HG03159 (cell line): ENCODE results near the gene GALNT1.

ENCODE experiments used
- ATAC-seq: cut with Tn5 transposase; IDR thresholded peaks from one replicate; pipeline ENCODE4 v1.9.1; 2021; ENCODE audit warnings: mild to moderate bottlenecking, moderate library complexity; ENCODE audit not compliant: unreplicated experiment

GALNT1 gene

DNA sequence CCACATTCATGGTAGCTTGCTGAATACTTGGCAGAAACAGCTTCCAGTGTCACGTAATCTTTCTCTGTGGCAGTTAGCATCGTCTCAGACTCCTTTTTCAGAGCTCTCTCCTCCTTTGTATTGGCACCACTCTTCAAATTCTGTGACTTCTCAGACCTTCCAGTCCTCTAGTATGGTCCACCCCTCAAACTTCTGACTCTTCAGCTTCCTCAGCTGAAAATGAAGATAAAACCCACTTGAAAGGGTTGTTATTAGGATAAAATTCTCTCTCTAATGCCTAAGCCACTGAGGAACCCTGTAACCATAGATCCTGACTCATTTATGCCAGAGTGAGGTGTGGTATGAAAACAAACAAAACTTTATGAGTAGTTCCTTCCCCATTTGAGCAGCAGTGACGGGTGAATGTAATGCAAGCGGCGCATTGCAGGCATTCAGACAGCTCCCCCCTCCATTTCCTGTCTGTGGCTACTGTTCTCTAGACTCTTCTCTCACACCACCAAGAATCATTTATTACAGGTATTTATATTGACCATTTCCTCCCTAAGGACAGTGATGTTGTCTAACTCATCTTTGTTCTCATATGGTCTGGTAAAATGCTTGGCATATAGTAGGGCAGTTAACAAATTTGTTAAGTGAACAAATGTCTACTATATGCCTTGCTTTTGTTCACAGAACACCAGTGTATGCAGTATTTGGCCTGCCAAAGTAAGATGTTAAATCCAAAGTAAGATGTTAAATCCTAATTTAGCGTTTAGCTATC lies 35.3 kb downstream of the GALNT1 start:
- ATAC-seq = peak; percentile 99

DNA sequence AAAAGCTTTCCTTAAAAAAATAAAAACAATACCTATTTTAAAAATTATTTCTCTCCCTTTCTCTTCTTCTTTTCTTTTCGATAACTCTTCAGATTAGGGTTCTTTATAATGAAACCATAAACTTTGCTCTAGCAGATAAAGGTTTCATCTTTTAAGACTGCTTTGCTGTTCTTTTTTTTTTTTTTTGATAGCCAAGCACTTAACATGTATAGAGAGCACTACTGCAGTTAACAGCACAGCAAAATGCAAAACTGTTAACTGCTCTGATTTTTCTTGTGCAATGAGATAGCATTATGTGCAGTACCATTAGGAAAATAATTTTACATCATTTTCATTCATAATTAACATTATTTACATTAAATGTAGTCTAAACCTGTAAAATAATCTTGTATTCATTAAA lies 36.3 kb downstream of the GALNT1 start:
- no peak for ATAC-seq

DNA sequence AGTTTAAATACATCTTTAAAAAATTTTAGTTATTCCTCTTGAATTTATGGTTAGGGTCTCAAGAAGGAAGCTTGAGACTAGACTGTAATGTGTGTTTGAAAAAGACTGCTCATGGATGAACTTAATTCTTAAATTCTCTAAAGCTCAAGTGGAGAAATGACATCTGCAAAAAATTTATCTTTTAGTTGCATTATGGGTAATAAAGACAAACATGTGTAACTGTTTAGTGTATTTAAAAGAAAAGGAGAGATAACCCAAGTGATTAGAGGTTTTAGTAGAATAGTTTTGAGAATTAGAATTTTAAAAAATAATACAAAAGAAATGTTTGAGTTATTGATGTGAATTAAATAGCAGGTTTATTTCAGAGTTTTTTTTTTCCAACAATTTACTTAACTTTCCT lies 36.7 kb downstream of the GALNT1 start:
- no peak for ATAC-seq

DNA sequence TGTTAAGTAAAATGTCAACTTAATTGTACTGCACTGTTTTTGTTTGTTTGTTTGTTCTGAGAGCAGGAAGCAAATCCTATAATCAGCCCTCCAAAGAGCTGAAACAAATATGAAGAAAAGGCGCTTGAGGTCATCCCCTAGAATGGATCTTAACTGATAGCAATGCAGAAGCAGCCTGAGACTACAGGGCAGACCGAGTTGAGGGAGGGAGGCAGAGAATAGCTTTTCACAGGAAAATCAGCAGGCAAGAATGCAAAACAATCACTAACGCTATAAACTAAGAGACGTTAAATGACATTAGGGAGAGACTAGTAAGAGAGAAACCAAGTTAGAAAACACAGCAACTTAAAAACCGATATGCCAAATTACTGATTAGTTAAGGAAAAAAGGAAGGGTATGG lies 37.2 kb downstream of the GALNT1 start:
- no peak for ATAC-seq

DNA sequence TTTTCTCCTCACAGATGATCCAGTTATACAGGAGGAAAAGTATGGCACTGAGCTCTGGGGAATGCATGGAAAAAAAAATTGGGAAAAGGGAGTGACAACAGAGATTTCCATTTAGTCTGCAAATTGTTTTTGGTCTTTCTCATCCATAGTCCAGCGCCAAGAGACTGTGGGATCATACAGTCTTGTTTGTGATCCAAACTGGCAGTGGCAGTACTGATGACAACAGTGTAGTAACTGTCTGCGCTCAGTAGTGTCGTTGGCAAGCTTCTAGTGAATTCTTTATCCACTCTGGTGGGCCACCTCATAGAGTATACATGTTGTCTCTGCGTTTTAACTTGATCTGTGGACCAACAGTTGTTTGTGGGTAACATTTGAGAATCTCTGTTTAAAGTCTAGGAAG lies 37.9 kb downstream of the GALNT1 start:
- ATAC-seq = no peak

DNA sequence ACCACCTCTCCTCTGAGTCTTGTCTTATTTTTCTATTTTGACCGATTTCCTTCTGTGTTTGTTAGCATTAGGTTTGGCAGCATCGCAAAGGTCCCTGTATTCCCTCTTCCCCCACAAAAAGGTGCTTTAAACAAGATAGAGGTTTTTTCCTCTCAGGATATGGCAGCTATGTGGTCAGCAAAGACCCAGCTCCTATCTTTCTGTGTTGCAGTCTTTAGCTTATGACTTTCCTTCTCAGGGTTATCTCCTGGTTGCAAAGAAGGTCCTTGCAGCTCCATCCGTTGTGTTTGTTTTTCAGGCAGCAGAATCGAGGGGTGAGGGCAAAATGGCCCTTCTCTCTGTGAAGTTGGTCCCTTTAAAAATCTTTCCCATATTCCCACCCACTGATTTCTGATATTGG lies 38.4 kb downstream of the GALNT1 start:
- ATAC-seq = no peak

DNA sequence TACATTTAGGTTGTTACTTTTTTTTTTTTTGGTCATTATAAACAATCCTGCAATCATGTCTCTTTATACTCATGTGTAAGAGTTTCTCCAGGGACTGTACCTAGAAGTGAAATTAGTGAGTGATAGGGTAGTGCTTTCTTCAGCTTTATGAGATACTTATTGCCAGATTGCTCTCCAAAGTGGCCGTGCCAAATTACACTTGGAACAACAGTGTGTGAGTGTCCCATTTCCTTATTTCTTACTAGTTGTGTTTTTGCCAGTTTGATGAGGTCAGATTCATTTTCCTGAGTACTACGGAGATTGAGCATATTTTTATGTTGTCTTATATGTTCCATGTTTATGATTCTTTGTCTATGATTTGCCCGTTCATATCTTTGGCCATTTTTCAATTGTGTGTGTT lies 39.2 kb downstream of the GALNT1 start:
- no peak for ATAC-seq

DNA sequence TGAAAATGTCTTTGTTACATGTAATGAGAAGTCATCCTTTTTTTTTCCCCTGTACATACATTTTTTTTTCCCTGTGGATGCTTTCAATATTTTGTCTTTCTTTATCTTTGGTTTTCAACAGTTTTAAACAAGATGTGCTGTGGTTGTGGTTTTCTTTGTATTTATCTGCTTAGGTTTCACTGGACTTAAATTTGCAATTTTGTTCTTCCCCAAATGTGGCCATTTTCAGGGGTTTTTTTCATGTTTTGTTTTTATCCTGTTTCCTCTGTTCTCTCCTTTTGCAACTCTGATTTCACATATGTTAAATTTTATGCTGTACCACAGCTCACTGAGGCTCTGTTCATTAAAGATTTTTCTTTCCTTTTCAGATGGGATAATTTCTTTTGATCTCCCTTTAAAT lies 41.7 kb downstream of the GALNT1 start:
- no peak for ATAC-seq

DNA sequence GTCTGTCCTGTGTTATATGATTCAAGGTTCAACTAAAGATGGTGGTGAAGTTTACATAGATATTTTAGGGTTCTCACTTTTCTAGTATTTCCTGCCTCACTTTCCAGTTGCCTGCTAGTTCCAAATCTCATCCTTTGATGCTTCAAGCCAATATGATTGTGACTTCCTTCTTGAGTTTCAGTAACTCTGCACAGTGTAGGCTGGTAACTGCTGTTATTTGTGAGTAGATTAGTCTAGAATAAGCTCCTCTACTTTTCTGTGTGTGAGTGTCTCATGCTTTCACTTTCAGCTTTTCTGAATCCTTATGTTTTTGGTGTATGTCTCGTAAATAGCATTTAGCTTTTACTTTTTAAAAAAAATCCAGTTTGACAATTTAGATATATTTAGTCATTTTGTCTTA lies 42.6 kb downstream of the GALNT1 start:
- ATAC-seq = peak; percentile 75

DNA sequence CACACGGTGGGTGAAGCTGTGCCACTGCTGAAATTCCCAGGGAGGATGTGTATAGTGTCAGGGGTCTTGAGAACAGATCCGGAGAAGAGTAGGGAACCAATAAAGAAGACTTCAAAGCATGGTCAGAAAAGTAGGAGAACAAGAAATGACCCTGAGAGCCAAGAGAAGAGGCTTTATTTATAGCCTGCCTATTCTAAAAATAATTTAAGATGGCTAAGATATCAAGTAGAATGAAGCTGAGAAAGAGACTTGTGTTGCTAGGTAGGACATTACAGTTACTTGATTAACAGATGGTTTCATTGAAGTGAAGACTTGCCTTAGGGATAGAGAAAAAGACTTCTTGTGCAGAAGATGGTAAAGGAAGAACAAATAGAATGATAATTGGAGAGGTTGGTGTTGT lies 43.7 kb downstream of the GALNT1 start:
- no peak for ATAC-seq

DNA sequence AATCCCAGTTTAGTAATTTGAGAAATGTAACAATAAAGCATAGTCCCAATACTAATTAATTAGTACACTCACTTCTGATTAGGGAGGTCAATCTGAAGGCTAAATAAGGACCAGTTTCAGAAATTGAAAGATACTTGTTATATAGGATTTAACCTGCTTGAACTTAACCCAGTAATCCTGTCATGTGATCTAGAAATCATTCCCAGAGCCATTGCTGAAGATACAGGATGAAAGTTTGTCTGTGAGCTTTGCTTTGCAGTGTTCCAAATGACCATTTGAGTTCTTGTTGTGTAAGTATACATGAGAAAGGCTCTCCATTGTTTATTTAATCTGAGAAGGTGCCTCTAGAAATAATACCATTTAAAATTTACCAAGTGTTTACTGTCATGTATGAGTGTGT lies 52.2 kb downstream of the GALNT1 start:
- no peak for ATAC-seq

DNA sequence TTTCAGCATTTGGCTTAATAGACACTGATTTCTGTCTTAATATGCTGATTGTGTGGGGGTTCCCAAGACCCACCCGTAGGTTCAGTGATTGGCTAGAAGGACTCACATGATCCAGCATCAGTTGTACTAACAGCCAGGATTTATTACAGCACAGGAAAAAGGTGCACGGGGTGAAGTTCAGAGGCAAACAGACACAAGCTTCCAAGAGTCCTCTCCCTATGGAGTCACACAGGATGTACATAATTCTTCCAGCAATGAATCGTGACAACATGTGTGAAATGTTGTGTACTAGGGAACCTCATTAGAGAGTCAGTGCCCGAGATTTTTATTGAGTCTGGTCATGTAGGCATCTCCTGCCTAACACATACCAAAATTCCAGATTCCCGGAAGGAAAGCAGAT lies 52.8 kb downstream of the GALNT1 start:
- no peak for ATAC-seq

DNA sequence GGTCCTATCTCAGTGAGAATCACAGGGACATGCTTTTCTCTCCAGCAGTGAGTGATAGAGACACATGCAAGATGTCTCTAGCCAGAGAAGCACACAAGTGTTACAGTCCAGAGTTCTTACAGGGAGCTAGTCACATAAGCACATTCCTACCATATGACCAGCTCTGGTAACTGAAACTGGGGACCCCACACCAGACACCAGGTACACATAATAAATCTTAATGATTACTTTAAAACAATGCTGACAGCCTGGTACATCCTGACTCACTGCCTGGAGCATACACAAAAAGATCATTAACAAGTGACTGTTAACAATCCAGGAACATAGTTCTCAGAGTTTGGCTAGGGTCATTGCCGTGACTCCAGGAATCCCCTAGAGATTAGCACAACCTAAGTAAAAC lies 53.6 kb downstream of the GALNT1 start:
- ATAC-seq = no peak

DNA sequence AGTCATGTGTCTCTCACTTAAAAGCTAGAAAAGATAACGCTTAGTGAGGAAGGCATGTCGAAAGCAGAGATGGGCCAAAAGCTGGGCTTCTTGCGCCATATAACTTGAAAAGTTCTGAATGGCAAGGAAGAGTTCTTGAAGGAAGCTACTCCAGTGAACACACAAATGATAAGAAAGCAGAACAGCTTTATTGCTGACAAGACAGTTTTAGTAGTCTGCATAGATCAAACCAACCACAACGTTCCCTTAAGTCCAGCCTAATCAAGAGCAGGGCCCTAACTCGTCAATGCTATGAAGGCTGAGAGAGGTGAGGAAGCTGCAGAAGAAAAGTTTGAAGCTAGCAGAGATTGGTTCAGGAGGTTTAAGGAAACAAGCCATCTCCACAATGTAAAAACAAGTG lies 55.7 kb downstream of the GALNT1 start:
- no peak for ATAC-seq

DNA sequence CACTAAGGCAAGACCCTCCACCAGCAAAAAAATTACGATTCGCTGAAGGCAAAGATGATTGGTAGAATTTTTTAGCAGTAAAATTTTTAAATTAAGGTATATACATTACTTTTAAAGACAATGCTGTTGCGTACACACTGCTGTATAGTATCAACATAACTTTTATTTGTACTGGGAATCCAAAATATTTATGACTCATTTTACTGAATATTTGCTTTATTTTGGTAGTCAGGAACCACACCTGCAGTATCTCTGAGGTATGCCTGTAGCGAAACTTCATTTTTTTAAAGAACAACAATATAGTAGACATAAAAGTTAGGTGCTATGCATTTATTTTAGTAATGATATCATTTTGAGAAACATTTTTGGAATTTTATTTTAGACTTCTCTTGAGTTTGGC lies 57.8 kb downstream of the GALNT1 start:
- ATAC-seq = no peak

DNA sequence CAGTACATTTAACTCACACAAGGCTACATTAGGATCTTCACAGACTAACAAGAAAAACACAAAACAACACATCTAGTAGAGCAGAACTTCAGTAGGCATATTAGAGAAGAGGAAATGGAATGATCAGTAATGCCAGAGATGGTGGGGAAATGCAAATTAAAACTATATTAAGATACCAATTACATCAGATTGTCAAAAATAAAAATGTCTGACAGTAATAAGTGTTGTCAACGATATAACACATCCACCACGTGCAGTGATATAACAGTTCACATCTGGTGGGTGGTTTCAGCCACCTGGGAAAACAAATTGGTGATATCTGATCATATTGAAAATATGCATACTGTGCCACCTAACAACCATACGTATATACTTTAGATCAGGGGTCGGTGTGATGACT lies 59.9 kb downstream of the GALNT1 start:
- ATAC-seq = no peak

DNA sequence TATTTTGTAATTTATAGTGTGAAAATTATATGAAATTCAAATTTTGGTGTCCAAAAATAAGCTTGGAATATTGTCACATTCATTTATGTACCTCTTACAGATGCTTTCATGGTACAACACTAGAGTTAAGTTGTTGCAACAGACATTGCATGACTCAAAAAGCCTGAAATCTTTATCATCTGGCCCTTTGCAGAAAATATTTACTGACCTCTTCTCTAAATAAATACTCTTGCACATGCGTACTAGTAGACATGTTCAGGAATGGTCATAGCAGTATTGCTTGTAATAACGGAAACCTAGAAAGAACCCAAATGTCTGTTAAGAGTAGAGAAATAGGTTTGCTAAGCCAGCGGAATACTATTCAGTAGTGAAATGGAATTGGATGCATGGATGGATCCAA lies 60.4 kb downstream of the GALNT1 start:
- ATAC-seq = no peak

DNA sequence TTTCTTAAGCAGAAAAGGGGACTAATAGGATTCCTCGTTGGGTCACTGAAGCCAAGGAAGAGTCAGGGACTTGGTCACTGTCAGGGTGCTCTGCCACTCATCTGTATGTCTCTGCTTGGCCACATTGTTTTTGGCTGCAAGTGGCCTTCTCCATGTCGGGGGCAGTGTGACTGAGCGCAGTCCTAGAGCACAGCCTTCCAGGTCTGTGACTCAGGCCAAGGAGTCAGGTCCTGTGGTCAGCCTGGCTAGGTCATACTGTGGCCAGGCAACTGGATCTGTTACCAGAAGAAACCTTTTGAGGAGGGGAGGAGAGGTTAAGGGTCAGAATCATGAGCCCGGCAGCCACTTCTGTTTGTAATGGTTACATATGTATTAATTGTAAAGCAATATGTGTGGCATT lies 61.3 kb downstream of the GALNT1 start:
- ATAC-seq = no peak

DNA sequence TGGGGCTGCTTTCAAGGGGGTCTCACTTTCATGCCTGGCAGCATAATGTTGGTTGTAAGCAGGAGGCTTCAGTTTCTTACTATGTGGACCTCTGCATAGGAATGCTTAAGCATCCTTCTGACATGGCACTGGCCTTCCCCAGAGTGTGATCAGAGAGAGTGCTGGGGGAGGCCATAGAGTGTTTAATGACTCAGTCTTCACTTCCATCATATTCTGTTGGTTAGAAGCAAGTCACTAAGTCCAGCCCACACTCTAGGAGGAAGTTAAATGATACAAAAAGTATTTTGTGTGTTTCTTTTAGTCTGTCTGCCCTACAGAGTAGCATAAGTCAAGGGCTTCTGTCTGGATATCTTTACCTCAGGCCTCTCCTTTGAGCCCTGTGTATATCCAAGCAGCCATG lies 64.9 kb downstream of the GALNT1 start:
- no peak for ATAC-seq

DNA sequence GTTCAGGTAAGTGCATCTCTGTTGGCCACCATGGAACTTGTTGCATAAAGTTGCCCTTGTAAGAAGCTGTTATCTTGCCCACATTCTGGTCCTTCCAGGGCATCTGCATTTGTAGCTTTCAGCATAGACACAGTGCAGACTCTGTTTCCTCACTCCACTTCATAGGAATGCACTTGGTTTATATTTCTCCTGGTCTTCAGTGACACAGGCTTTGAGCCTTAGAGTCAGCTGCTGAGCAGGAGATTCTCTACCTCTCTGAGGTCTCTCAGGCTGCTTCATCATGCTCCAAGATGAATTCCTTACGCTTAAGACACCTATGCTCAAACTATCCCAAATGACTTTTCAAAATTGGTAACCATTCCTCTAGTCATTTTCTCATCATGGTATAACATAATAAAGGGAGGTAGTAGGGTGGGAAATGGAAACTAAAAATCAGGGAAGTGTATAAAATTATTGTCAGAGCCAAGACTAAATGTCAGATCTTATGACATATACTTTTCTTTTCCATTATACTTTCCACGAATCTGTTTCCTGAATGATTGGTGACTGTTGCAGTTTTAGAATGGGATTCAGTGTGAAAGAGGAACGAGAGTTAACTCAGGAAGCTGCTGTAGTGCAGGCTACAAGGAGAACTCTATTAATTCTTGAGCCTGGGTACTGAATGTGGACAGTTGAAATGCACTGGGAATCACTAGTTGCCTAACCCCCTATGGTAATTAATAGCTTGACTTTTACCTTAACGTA lies 72.0 kb downstream of the GALNT1 start:
- ATAC-seq = no peak

DNA sequence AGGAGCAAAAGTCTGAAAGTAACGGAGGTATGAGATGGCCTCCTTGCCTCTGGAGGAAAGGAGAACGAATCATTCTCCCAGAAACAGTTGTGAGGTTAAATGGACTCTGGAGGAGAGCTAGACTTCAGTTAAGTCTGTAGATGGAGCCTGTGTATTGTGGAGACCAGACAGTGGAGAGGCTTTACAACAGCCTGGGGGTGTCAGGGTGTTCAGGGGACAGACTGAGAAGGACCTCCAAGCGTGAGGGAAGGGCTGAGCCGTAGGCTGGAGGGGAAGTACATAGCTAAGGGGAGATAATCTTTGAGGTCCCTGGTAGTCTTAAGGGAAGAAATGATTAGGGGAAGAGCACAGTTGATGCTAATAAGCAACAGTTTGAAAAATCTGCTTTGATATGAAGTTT lies 76.6 kb downstream of the GALNT1 start:
- no peak for ATAC-seq

DNA sequence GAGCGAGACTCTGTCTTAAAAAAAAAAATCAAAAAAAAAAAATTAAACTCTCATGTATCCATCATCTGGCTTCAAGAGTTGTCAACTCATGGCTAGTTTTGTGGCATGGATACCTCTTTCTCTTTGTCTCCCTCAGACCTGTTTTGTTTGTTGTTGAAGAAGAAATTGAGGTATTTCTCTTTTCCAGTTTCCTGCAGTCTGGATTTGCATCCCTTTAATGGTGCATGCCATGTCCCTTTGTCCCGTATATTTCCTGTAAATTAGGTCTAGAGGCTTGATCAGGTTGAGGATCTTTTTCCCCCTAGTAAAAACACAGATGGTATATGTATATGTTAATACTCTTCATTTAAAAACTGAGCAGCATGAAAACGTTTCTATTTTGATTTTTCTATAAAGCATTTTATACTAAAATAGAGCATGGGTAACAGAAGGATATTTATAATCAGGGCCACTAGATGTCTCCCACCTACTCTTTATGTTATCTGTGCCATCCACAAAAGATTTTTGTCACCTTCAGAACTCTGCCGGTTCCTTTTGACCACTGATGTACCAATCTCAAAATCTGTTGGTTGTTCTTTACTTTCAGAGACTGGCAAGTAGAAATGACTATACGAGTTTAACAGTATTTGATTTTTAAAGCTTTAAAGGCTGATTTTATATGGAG lies 80.1 kb downstream of the GALNT1 start:
- ATAC-seq = no peak
